ENCODE measurements around the gene LAMC3. TPM values are rescaled to one million over a fixed set of nuclear protein-coding genes. Genes with fewer than 3 reads are reported as not detected.

LAMC3 gene
- total and polyA plus RNA-seq, 8 donors = 0.61 to 9.6 (median 0.93) TPM; not detected in 1

- no peak overlapping the region for H3K4me3 ChIP-seq
- intact Hi-C loops (cut with DNase I; ENCODE audit: low total_unique reads) = no loop called here
- no peaks in the 10 kb centered on the region for H3K36me3 ChIP-seq
- H3K4me1 ChIP-seq = no peaks in the 10 kb centered on the region
- TF ChIP-seq EP300 (IDR thresholded peaks at IDR 0.05) (no peak), POLR2A (IDR thresholded peaks at IDR 0.05) (no peak), CTCF (IDR thresholded peaks at IDR 0.05) (no peak), POLR2AphosphoS5 (IDR thresholded peaks at IDR 0.05) (no peak)
- DNase-seq = no peak
- H3K27ac ChIP-seq = no peak overlapping the region
- H3K9me3 ChIP-seq = no peaks in the 10 kb centered on the region
- 90 to 95% (median 95%) methylated on average over 3 of the region's 3 CpGs for WGBS, 5 donors
- peaks cover 0 to 2% (median 0%) of the 10 kb centered on the region in 3 donors for H3K27me3 ChIP-seq
Observed at GRCh38 chr9:131103535-131103934, 94.6 kb downstream of the LAMC3 start.

- no peak overlapping the region for H3K27ac ChIP-seq
- TF ChIP-seq POLR2AphosphoS5 (IDR thresholded peaks at IDR 0.05) (no peak), POLR2A (IDR thresholded peaks at IDR 0.05) (no peak), EP300 (IDR thresholded peaks at IDR 0.05) (no peak), CTCF (IDR thresholded peaks at IDR 0.05) (no peak)
- H3K27me3 ChIP-seq = no peaks in the 10 kb centered on the region
- WGBS, 5 donors = 66 to 90% (median 80%) methylated on average over 5 of the region's 5 CpGs
- intact Hi-C loops (cut with DNase I; ENCODE audit: low total_unique reads) = no loop called here
- H3K4me1 ChIP-seq = no peaks in the 10 kb centered on the region
- H3K9me3 ChIP-seq = no peaks in the 10 kb centered on the region
- no peaks in the 10 kb centered on the region for H3K36me3 ChIP-seq
- no peak overlapping the region for H3K4me3 ChIP-seq
- no peak for DNase-seq
Observed at GRCh38 chr9:131104016-131104740, 95.2 kb downstream of the LAMC3 start.

- intact Hi-C loops (cut with DNase I; ENCODE audit: low total_unique reads) = no loop called here
- no peak for DNase-seq
- H3K4me3 ChIP-seq = no peak overlapping the region
- H3K4me1 ChIP-seq = no peaks in the 10 kb centered on the region
- TF ChIP-seq POLR2AphosphoS5 (IDR thresholded peaks at IDR 0.05) (no peak), CTCF (IDR thresholded peaks at IDR 0.05) (no peak), POLR2A (IDR thresholded peaks at IDR 0.05) (no peak), EP300 (IDR thresholded peaks at IDR 0.05) (no peak)
- H3K27ac ChIP-seq = no peak overlapping the region
- WGBS, 5 donors = 87 to 93% (median 91%) methylated on average over 8 of the region's 8 CpGs
- no peaks in the 10 kb centered on the region for H3K36me3 ChIP-seq
- H3K9me3 ChIP-seq = no peaks in the 10 kb centered on the region
- H3K27me3 ChIP-seq = no peaks in the 10 kb centered on the region
Observed at GRCh38 chr9:131105952-131106351, 97.0 kb downstream of the LAMC3 start.

GRCh38 chr9:131107760-131108159 lies 98.8 kb downstream of the LAMC3 start:
- Histone ChIP-seq H3K4me3 (no peak overlapping the region), H3K9me3 (no peaks in the 10 kb centered on the region), H3K4me1 (no peaks in the 10 kb centered on the region), H3K36me3 (no peaks in the 10 kb centered on the region), H3K27me3 (peaks cover 0 to 4% (median 0%) of the 10 kb centered on the region in 3 donors), H3K27ac (no peak overlapping the region)
- no peak for DNase-seq
- no peak for TF ChIP-seq POLR2AphosphoS5 (IDR thresholded peaks at IDR 0.05)
- TF ChIP-seq POLR2A (IDR thresholded peaks at IDR 0.05) = no peak
- no peak for TF ChIP-seq EP300 (IDR thresholded peaks at IDR 0.05)
- TF ChIP-seq CTCF (IDR thresholded peaks at IDR 0.05) = no peak
- intact Hi-C loops (cut with DNase I; ENCODE audit: low total_unique reads) = no loop called here
- 66 to 79% (median 76%) methylated on average over 8 of the region's 8 CpGs for WGBS, 5 donors

Data from stomach (tissue), 9 donors.